ENCODE data around the gene GFY. TPM values are rescaled to one million over a fixed set of nuclear protein-coding genes. Genes with fewer than 3 reads are reported as not detected.
"Not testable (repeated sequence)": the region's sequence is repeated elsewhere in the genome, so short reads cannot be mapped to it uniquely, and the experiment has no call there.

The GFY gene
- total and polyA plus RNA-seq, 12 donors, result not detected

DNA sequence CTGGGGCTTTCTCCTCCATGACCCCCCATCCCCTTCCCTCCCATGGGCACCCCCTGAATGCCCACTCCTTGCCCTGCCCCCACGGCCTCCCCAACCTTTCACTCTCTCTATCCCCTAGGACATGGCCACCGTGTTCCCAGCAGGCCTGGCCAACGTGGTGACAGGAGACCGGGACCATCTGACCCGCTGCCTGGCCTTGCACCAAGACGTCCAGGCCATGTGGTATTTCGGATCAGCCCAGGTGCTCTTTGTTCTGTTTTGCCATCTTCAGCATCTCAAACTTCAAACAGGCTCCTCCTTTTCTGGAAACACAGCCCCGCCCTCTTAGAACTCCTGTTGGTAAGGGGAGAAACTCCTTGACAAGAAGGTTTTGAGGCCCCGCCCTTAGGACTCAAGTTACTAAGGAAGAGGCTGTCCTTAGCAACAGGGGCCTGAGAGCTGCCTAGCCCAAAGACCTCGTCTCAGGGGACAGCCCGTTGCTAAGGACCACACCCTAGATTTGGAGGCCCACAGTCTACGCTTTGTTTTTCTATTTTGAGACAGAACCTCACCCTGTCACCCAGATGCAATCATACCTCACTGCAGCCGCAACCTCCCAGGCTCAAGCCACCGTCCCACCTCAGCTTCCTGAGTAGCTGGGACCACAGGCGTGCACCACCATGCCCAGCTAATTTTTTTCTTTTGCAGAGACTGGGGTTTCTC, 43.7 kb downstream of the GFY start:
- DNase-seq, result no peak
- Histone ChIP-seq H3K4me3 (no peak overlapping the region), H3K27ac (no peak overlapping the region), H3K27me3 (no peaks in the 10 kb centered on the region), H3K9me3 (replicated peaks in 1 of 3) (no peaks in the 10 kb centered on the region), H3K4me1 (replicated peaks in 1 of 2) (peaks cover 0 to 5% of the 10 kb centered on the region in 2 donors), H3K36me3 (replicated peaks in 1 of 2) (peaks cover 0 to 8% of the 10 kb centered on the region in 2 donors)
- WGBS, 4 donors, result 73 to 81% (median 77%) methylated on average over 14 to 15 of the region's 15 CpGs
- no peak for TF ChIP-seq CTCF (IDR thresholded peaks at IDR 0.05)
- no peak for TF ChIP-seq POLR2A (IDR thresholded peaks at IDR 0.05)
- intact Hi-C loops (cut with DNase I), result no loop called here

GRCh38 chr19:49469828-49470614, 44.8 kb downstream of the GFY start:
- Histone ChIP-seq H3K36me3 (replicated peaks in 1 of 2) (peaks cover 0 to 8% of the 10 kb centered on the region in 2 donors), H3K4me1 (replicated peaks in 1 of 2) (peaks cover 0 to 5% of the 10 kb centered on the region in 2 donors), H3K4me3 (no peak overlapping the region), H3K9me3 (replicated peaks in 1 of 3) (no peaks in the 10 kb centered on the region), H3K27ac (no peak overlapping the region), H3K27me3 (no peaks in the 10 kb centered on the region)
- TF ChIP-seq CTCF (IDR thresholded peaks at IDR 0.05) (peak in 1 of 6 experiments; percentile 7), POLR2A (IDR thresholded peaks at IDR 0.05) (no peak)
- 82 to 86% (median 82%) methylated on average over 15 to 25 of the region's 25 CpGs for WGBS, 4 donors
- DNase-seq, result no peak
- intact Hi-C loops (cut with DNase I), result no loop called here

DNA sequence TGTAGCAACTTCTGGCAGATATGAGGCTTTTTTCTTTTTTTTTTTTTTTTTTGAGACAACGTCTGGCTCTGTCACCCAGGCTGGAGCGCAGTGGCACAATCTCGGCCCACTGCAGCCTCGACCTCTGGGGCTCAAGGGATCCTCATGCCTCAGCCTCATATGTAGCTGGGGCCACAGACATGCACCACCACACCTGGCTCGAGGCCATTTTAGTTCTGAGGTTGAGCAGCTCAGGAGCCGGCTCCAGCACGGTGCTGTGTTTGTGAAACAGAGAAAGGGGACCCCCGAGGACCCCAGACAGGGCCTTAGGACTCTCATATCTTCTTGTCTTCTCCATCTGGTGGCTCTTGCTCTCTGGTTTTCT, 45.4 kb downstream of the GFY start:
- no peak for TF ChIP-seq CTCF (IDR thresholded peaks at IDR 0.05)
- no peak for TF ChIP-seq POLR2A (IDR thresholded peaks at IDR 0.05)
- intact Hi-C loops (cut with DNase I), result no loop called here
- peaks cover 0 to 7% of the 10 kb centered on the region in 2 donors for H3K36me3 ChIP-seq (replicated peaks in 1 of 2)
- no peaks in the 10 kb centered on the region for H3K9me3 ChIP-seq (replicated peaks in 1 of 3)
- 75 to 83% (median 77%) methylated on average over 6 to 8 of the region's 8 CpGs for WGBS, 4 donors
- no peak for DNase-seq
- no peak overlapping the region for H3K4me3 ChIP-seq
- peaks cover 0 to 5% of the 10 kb centered on the region in 2 donors for H3K4me1 ChIP-seq (replicated peaks in 1 of 2)
- no peaks in the 10 kb centered on the region for H3K27me3 ChIP-seq
- no peak overlapping the region for H3K27ac ChIP-seq

DNA sequence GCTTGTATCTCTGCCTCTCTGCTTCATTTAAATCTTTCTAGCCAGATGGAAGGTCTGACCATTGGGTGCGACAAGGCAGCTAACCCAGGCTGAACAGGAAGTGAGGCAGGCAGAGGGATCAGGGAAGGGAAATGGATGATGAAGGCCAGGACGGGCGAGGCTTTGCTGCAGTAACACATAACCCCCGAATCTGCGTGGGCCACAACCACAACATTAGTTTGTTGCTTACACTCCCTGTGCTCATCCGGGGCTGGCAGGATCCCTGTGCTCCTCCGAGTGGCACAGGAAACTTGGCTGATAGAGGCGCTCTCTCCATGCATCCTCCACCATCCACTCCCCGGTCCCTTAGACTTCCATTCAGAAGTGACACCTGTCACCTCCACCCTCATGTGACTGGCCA, 47.7 kb downstream of the GFY start:
- DNase-seq, result peak in 1 of 7 donors; percentile 30
- no peaks in the 10 kb centered on the region for H3K27me3 ChIP-seq
- no peak for TF ChIP-seq POLR2A (IDR thresholded peaks at IDR 0.05)
- no peak for TF ChIP-seq CTCF (IDR thresholded peaks at IDR 0.05)
- H3K36me3 ChIP-seq (replicated peaks in 1 of 2), result no peaks in the 10 kb centered on the region
- H3K4me3 ChIP-seq, result no peak overlapping the region
- peaks cover 0 to 5% of the 10 kb centered on the region in 2 donors for H3K4me1 ChIP-seq (replicated peaks in 1 of 2)
- H3K9me3 ChIP-seq (replicated peaks in 1 of 3), result no peaks in the 10 kb centered on the region
- intact Hi-C loops (cut with DNase I), result no loop called here
- WGBS, 4 donors, result 61 to 79% (median 75%) methylated on average over 7 to 9 of the region's 9 CpGs
- no peak overlapping the region for H3K27ac ChIP-seq

DNA sequence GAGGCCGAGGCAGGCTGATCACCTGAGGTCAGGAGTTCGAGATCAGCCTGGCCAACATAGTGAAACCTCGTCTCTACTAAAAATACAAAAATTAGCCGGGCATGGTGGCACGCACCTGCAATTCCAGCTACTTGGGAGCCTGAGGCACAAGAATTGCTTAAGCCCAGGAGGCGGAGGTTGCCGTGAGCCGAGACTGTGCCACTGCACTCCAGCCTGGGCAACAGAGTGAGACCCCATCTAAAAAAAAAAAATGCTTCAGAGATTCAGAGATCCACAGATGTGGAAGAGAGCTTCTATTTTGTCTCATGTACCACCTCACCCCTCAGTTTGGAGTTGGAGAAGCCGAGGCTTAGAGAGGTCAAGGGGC, 48.3 kb downstream of the GFY start:
- H3K4me3 ChIP-seq, result peak overlapping the region in 1 of 4 donors; percentile 73
- H3K27ac ChIP-seq, result peak overlapping the region in 3 of 5 donors; percentile 72 to 74 (median 73)
- H3K36me3 ChIP-seq (replicated peaks in 1 of 2); DNase-seq; H3K27me3 ChIP-seq; H3K4me1 ChIP-seq (replicated peaks in 1 of 2); H3K9me3 ChIP-seq (replicated peaks in 1 of 3); intact Hi-C loops (cut with DNase I): not testable (repeated sequence)
- WGBS, 4 donors, result 63 to 71% (median 68%) methylated on average over 9 of the region's 9 CpGs

Data from adrenal gland (tissue), 12 donors.